ENCODE measurements around the gene PUM2. TPM values are rescaled to one million over a fixed set of nuclear protein-coding genes. Genes with fewer than 3 reads are reported as not detected.

The PUM2 gene
- total RNA-seq, 1 experiment from 2014 or later: 104 TPM

DNA sequence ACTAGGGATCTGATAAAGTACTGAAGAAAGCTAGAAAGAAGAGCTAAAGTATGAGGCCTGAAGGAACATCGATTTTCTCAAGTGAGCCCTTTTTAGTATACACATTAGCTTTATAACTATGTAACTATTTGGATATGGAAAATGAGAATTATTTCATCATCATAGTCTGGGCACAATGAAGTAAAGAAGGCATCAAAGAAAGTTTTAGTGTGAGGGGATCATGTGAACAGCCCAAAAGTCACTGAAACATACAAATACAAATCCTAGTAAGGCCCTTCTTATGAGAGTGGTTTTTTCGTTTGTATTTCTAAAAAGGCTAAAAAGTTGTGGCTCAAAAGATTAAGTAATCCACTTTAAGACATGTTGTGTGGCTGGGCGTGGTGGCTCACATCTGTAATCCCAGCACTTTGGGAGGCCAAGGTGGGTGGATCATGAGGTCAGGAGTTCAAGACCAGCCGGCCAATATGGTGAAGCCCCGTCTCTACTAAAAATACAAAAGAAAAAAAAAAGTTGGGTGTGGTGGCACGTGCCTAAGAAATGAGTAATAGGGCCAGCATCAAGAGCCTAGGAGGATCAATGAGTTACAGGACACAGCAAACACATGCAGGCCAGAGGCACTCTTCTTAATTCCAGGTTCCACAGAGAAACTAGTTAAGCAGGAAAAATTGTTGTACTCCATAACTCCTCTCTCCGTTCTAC is 61.9 kb downstream of the PUM2 start (continued):
- TF ChIP-seq, protein P1, sequence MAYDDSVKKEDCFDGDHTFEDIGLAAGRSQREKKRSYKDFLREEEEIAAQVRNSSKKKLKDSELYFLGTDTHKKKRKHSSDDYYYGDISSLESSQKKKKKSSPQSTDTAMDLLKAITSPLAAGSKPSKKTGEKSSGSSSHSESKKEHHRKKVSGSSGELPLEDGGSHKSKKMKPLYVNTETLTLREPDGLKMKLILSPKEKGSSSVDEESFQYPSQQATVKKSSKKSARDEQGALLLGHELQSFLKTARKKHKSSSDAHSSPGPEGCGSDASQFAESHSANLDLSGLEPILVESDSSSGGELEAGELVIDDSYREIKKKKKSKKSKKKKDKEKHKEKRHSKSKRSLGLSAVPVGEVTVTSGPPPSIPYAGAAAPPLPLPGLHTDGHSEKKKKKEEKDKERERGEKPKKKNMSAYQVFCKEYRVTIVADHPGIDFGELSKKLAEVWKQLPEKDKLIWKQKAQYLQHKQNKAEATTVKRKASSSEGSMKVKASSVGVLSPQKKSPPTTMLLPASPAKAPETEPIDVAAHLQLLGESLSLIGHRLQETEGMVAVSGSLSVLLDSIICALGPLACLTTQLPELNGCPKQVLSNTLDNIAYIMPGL (CRISPR knock-in tag; IDR thresholded peaks at IDR 0.05): no peak
- TF ChIP-seq JUN (CRISPR knock-in tag; IDR thresholded peaks at IDR 0.05): no peak
- TF ChIP-seq, protein P2, sequence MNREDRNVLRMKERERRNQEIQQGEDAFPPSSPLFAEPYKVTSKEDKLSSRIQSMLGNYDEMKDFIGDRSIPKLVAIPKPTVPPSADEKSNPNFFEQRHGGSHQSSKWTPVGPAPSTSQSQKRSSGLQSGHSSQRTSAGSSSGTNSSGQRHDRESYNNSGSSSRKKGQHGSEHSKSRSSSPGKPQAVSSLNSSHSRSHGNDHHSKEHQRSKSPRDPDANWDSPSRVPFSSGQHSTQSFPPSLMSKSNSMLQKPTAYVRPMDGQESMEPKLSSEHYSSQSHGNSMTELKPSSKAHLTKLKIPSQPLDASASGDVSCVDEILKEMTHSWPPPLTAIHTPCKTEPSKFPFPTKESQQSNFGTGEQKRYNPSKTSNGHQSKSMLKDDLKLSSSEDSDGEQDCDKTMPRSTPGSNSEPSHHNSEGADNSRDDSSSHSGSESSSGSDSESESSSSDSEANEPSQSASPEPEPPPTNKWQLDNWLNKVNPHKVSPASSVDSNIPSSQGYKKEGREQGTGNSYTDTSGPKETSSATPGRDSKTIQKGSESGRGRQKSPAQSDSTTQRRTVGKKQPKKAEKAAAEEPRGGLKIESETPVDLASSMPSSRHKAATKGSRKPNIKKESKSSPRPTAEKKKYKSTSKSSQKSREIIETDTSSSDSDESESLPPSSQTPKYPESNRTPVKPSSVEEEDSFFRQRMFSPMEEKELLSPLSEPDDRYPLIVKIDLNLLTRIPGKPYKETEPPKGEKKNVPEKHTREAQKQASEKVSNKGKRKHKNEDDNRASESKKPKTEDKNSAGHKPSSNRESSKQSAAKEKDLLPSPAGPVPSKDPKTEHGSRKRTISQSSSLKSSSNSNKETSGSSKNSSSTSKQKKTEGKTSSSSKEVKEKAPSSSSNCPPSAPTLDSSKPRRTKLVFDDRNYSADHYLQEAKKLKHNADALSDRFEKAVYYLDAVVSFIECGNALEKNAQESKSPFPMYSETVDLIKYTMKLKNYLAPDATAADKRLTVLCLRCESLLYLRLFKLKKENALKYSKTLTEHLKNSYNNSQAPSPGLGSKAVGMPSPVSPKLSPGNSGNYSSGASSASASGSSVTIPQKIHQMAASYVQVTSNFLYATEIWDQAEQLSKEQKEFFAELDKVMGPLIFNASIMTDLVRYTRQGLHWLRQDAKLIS (CRISPR knock-in tag; IDR thresholded peaks at IDR 0.05; ENCODE audit: borderline replicate concordance): no peak
- TF ChIP-seq, protein P3, sequence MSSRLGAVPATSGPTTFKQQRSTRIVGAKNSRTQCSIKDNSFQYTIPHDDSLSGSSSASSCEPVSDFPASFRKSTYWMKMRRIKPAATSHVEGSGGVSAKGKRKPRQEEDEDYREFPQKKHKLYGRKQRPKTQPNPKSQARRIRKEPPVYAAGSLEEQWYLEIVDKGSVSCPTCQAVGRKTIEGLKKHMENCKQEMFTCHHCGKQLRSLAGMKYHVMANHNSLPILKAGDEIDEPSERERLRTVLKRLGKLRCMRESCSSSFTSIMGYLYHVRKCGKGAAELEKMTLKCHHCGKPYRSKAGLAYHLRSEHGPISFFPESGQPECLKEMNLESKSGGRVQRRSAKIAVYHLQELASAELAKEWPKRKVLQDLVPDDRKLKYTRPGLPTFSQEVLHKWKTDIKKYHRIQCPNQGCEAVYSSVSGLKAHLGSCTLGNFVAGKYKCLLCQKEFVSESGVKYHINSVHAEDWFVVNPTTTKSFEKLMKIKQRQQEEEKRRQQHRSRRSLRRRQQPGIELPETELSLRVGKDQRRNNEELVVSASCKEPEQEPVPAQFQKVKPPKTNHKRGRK (CRISPR knock-in tag; IDR thresholded peaks at IDR 0.05; ENCODE audit: borderline replicate concordance): no peak
- TF ChIP-seq, protein P4, sequence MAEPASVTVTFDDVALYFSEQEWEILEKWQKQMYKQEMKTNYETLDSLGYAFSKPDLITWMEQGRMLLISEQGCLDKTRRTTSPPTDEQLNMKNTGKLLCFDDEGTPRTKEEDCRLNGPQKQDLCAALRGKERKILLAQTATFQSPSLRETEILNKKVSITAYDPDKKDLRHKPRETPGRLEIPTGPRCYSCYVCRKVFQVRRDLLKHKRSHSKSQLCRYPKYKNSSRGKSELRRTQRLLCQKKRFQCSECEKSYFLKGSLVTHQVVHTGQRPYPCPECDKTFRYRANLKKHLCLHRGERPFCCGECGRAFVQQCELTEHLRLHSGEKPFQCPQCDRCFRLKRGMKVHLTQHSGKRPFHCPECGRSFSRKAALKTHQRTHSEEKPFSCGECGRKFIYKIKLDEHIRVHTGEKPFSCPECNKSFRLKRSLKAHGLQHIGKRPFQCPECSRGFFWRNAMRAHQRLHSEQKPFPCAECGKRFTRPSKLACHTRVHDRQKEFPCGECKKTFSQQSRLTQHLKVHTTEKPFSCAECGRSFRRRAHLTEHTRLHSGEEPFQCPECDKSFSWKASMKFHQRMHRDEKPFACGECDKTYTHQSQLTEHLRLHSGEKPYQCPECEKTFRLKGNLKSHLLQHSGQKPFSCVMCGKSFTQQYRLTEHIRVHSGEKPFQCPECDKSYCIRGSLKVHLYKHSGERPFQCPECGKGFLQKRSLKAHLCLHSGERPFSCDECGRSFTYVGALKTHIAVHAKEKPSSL (CRISPR knock-in tag; conservative IDR thresholded peaks at IDR 0.05): no peak
- no peak for TF ChIP-seq NFYB (CRISPR knock-in tag; conservative IDR thresholded peaks at IDR 0.05; ENCODE audit: low read depth)
- TF ChIP-seq SP1 (CRISPR knock-in tag; conservative IDR thresholded peaks at IDR 0.05): no peak
- TF ChIP-seq, protein P5, sequence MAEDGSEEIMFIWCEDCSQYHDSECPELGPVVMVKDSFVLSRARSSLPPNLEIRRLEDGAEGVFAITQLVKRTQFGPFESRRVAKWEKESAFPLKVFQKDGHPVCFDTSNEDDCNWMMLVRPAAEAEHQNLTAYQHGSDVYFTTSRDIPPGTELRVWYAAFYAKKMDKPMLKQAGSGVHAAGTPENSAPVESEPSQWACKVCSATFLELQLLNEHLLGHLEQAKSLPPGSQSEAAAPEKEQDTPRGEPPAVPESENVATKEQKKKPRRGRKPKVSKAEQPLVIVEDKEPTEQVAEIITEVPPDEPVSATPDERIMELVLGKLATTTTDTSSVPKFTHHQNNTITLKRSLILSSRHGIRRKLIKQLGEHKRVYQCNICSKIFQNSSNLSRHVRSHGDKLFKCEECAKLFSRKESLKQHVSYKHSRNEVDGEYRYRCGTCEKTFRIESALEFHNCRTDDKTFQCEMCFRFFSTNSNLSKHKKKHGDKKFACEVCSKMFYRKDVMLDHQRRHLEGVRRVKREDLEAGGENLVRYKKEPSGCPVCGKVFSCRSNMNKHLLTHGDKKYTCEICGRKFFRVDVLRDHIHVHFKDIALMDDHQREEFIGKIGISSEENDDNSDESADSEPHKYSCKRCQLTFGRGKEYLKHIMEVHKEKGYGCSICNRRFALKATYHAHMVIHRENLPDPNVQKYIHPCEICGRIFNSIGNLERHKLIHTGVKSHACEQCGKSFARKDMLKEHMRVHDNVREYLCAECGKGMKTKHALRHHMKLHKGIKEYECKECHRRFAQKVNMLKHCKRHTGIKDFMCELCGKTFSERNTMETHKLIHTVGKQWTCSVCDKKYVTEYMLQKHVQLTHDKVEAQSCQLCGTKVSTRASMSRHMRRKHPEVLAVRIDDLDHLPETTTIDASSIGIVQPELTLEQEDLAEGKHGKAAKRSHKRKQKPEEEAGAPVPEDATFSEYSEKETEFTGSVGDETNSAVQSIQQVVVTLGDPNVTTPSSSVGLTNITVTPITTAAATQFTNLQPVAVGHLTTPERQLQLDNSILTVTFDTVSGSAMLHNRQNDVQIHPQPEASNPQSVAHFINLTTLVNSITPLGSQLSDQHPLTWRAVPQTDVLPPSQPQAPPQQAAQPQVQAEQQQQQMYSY (CRISPR knock-in tag; IDR thresholded peaks at IDR 0.05): no peak
- TF ChIP-seq, protein P6, sequence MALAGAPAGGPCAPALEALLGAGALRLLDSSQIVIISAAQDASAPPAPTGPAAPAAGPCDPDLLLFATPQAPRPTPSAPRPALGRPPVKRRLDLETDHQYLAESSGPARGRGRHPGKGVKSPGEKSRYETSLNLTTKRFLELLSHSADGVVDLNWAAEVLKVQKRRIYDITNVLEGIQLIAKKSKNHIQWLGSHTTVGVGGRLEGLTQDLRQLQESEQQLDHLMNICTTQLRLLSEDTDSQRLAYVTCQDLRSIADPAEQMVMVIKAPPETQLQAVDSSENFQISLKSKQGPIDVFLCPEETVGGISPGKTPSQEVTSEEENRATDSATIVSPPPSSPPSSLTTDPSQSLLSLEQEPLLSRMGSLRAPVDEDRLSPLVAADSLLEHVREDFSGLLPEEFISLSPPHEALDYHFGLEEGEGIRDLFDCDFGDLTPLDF (CRISPR knock-in tag; IDR thresholded peaks at IDR 0.05): no peak
- TF ChIP-seq ATF1 (CRISPR knock-in tag; IDR thresholded peaks at IDR 0.05): no peak
